Naive thymus-derived CD8-positive, alpha-beta T cell (primary cell): ENCODE measurements around the gene SIPA1L2. TPM values are rescaled to one million over a fixed set of nuclear protein-coding genes. Genes with fewer than 3 reads are reported as not detected.

ENCODE experiments used
- ATAC-seq, 2 donors: fragments of 150-1000 bp; cut with Tn5 transposase in 1 of 2; sonication (Bioruptor Pico), chemical (Tn5 transposase) in 1 of 2; 1 replicate in 1 of 2; 2 replicates in 1 of 2; pipeline ENCODE4 v1.10.0; 2021; ENCODE audit warnings: mild to moderate bottlenecking in 2 of 2, moderate library complexity in 2 of 2
- POLR2A ChIA-PET: fragments of 350-600 bp; sonication (Branson Sonifier 250); formaldehyde crosslinking; loops from one replicate; lab custom pipeline; 2021; ENCODE audit warnings: antibody characterized with exemption; lab: Charles Lee
- DNase-seq, 10 donors: peaks; one replicate each; pipeline versions ENCODE4 v3.0.0 to v3.0.0-alpha.2; 2020 to 2022
- H3K27ac Mint-ChIP-seq, 10 donors: one replicate each; pipeline ENCODE4 v1.8.0; 2020 to 2022; ENCODE audit warnings: mild to moderate bottlenecking in 10 of 10, mixed read lengths in 10 of 10, moderate library complexity in 4 of 10, inconsistent platforms in 1 of 10
- H3K27me3 Mint-ChIP-seq, 5 donors: one replicate each; pipeline ENCODE4 v1.8.0; 2021 to 2022; ENCODE audit warnings: mixed read lengths in 5 of 5
- H3K36me3 Mint-ChIP-seq, 3 donors: one replicate each; pipeline ENCODE4 v1.8.0; 2020 to 2022; ENCODE audit warnings: mixed read lengths in 3 of 3, mild to moderate bottlenecking in 2 of 3, inconsistent platforms in 1 of 3
- H3K4me1 Mint-ChIP-seq, 4 donors: one replicate each; pipeline ENCODE4 v1.8.0; 2021 to 2022; ENCODE audit warnings: mixed read lengths in 4 of 4
- H3K4me3 Mint-ChIP-seq, 10 donors: one replicate each; pipeline ENCODE4 v1.8.0; 2020 to 2022; ENCODE audit warnings: mild to moderate bottlenecking in 10 of 10, mixed read lengths in 10 of 10, moderate library complexity in 6 of 10, inconsistent platforms in 1 of 10
- H3K9me3 Mint-ChIP-seq, 9 donors: one replicate each; pipeline ENCODE4 v1.8.0; 2020 to 2022; ENCODE audit warnings: mixed read lengths in 9 of 9, mild to moderate bottlenecking in 3 of 9, inconsistent platforms in 1 of 9, moderate library complexity in 1 of 9
- polyA plus RNA-seq, 3 donors: library from polyadenylated mRNA; unstranded; fragments of 300-500 nt; fragmentation: Illumina TruSeq; gene quantifications; one replicate each; pipeline ENCODE4 v1.2.3, GENCODE V29; 2021
- total RNA-seq, 8 experiments: library from RNA in 2 of 8; stranded (reverse) in 2 of 8; gene quantifications; one replicate each; pipeline ENCODE4 v1.2.3 and lab custom pipeline; 2021 to 2026

Gene SIPA1L2, protein sequence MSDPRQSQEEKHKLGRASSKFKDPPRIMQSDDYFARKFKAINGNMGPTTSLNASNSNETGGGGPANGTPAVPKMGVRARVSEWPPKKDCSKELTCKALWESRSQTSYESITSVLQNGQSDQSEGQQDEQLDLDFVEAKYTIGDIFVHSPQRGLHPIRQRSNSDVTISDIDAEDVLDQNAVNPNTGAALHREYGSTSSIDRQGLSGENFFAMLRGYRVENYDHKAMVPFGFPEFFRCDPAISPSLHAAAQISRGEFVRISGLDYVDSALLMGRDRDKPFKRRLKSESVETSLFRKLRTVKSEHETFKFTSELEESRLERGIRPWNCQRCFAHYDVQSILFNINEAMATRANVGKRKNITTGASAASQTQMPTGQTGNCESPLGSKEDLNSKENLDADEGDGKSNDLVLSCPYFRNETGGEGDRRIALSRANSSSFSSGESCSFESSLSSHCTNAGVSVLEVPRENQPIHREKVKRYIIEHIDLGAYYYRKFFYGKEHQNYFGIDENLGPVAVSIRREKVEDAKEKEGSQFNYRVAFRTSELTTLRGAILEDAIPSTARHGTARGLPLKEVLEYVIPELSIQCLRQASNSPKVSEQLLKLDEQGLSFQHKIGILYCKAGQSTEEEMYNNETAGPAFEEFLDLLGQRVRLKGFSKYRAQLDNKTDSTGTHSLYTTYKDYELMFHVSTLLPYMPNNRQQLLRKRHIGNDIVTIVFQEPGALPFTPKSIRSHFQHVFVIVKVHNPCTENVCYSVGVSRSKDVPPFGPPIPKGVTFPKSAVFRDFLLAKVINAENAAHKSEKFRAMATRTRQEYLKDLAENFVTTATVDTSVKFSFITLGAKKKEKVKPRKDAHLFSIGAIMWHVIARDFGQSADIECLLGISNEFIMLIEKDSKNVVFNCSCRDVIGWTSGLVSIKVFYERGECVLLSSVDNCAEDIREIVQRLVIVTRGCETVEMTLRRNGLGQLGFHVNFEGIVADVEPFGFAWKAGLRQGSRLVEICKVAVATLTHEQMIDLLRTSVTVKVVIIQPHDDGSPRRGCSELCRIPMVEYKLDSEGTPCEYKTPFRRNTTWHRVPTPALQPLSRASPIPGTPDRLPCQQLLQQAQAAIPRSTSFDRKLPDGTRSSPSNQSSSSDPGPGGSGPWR (N-terminal part only)
- total RNA-seq = under 1 TPM; 0.08 to 0.16 TPM
- polyA plus RNA-seq = under 1 TPM in 1 of 3 donors, not detected in 2; 0.08 TPM
- total RNA-seq (lab: John Stamatoyannopoulos, UW) = 0 to 46.4 (median 0.75) reads per million in 6 experiments

- peak within 1 kb of the TSS; percentile 80 to 94 (median 89) for H3K4me3 Mint-ChIP-seq
- H3K9me3 Mint-ChIP-seq = no peaks in the 10 kb centered on the region
- H3K4me1 Mint-ChIP-seq = peaks cover 8 to 24% (median 15%) of the 10 kb centered on the region in 4 donors
- POLR2A ChIA-PET = interaction anchor here (0.5 to 0.6 kb wide), 2 partner anchors 303 to 470 kb away, joined by 4 to 5 read pairs; no protein-coding TSS in a partner anchor
- DNase-seq = peak; percentile 63 to 88 (median 82)
- H3K36me3 Mint-ChIP-seq = no peaks in the 10 kb centered on the region
- peak; percentile 90 to 96 for ATAC-seq
- peak within 1 kb of the TSS in 4 of 10 donors; percentile 13 to 72 (median 34) for H3K27ac Mint-ChIP-seq
- H3K27me3 Mint-ChIP-seq = peaks cover 13 to 40% (median 34%) of the 10 kb centered on the region in 5 donors
These were observed at the start of gene SIPA1L2 for GRCh38 chr1:232630047-232630893. SIPA1L2 (minus strand) TSS chr1:232630133; CDS start chr1:232515339, 114,794 bp downstream.

DNA sequence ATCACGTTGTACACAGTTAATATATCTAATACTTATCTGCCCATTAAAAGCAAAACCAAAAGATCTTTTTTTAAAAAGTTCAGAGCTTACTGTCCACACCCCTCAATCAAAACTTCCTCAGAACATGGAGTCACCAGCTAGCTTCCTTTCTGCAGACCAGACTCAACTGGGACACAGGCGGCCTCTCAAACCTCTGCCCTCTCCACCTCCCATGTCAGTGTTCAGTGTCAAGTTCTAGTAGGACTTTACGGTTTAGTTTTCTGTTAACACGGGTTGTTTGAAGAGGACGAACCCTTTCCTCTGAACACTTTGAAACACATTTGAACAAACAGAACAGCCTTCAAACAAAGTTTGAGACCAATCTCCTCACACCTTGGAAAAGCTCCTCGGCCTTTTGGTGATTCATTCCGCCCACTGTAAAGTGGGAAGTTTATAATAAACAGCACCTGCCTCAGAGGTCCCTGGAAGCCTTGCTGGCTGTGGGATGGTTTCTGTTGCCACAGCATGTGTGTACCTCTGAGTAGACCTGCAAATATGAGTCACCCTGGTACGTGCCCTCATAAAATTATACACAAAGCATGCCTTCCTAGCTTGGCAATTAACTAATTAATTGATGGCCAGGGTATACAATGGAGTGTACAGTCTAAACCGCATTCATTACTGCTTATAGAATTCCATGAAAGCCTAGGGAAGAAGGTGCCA lies 48.4 kb upstream of the SIPA1L2 start:
- no peak for DNase-seq
- POLR2A ChIA-PET = no interaction called here
- Mint-ChIP-seq H3K27ac (no peak overlapping the region), H3K4me1 (peaks cover 0 to 2% (median 0%) of the 10 kb centered on the region in 4 donors), H3K9me3 (no peaks in the 10 kb centered on the region), H3K36me3 (no peaks in the 10 kb centered on the region), H3K27me3 (peaks cover 0 to 11% (median 3%) of the 10 kb centered on the region in 5 donors), H3K4me3 (no peak overlapping the region)
- ATAC-seq = no peak

DNA sequence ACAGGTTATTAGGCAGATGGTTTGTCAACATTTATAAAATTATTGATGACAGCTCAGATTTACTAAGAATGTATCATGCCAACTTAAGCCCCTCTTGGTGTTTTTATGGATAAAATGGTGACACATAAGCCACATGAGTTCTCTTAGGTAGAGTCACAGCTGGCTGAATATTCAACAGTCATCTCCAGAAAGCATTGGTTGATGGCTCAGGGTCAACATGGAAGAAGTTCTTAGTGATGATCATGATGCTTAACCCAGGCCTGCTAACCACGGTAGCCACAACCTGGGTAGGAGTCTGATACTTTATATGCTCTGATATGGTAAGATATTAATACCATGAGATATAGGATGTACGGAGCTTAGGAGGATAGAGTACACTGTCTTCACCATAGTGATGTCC lies 46.4 kb upstream of the SIPA1L2 start:
- Mint-ChIP-seq H3K4me3 (no peak overlapping the region), H3K36me3 (no peaks in the 10 kb centered on the region), H3K27ac (no peak overlapping the region), H3K9me3 (no peaks in the 10 kb centered on the region), H3K4me1 (no peaks in the 10 kb centered on the region), H3K27me3 (peaks cover 0 to 11% (median 5%) of the 10 kb centered on the region in 5 donors)
- no peak for ATAC-seq
- DNase-seq = no peak
- POLR2A ChIA-PET = no interaction called here

DNA sequence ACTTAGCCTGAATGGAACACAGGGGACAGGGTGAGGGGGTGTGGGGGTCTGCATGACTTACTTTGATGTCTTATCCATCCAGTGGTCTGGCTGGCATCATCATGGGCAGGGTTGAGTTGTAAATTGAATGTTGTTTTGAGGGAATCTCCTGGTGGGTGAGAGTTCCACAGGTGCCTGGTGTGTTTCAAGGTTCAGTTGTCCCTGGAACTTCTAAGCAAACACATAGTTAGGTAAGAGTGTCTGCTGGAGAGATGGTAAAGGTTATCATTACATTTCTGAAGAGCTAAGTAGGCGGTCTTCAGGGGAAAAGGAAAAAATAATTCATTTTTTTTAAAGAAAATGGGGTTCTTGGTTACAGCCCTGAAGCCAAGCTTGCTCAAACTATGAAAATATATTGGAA lies 46.0 kb upstream of the SIPA1L2 start:
- H3K4me1 Mint-ChIP-seq = no peaks in the 10 kb centered on the region

DNA sequence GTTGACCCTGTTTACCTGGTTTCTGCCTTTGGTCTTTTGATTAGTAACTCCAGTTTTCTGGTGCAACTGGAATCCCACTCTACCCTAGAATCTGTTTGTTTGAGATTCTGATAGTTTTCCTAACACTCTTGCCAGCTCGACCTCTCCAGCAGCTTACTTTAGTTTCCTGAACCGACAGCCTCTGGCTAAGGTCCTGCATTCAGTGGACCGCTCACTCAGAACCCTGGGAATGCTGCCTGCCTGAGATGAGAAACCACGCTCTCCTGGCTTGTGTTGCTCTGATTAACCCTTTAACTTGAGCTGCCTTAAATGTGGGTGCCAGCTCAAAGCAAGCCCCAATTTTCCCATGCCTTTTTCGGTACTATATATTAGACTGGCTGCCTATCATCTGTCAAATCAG lies 45.3 kb upstream of the SIPA1L2 start:
- POLR2A ChIA-PET = no interaction called here
- DNase-seq (no peak), ATAC-seq (no peak)
- no peaks in the 10 kb centered on the region for H3K9me3 Mint-ChIP-seq
- H3K4me1 Mint-ChIP-seq = no peaks in the 10 kb centered on the region
- H3K4me3 Mint-ChIP-seq = no peak overlapping the region
- H3K27me3 Mint-ChIP-seq = peaks cover 2 to 6% (median 5%) of the 10 kb centered on the region in 5 donors
- H3K27ac Mint-ChIP-seq = no peak overlapping the region
- H3K36me3 Mint-ChIP-seq = no peaks in the 10 kb centered on the region

More for the DNA sequence above, 46.0 kb upstream of the SIPA1L2 start:
- Mint-ChIP-seq H3K27me3 (peaks cover 0 to 11% (median 5%) of the 10 kb centered on the region in 5 donors), H3K36me3 (no peaks in the 10 kb centered on the region), H3K9me3 (no peaks in the 10 kb centered on the region), H3K4me3 (no peak overlapping the region), H3K27ac (no peak overlapping the region)
- DNase-seq (no peak), ATAC-seq (no peak)
- POLR2A ChIA-PET = no interaction called here

- no peaks in the 10 kb centered on the region for H3K9me3 Mint-ChIP-seq
- H3K36me3 Mint-ChIP-seq = no peaks in the 10 kb centered on the region
- H3K4me1 Mint-ChIP-seq = no peaks in the 10 kb centered on the region
- no peak overlapping the region for H3K4me3 Mint-ChIP-seq
- ATAC-seq (no peak), DNase-seq (no peak)
- peaks cover 0 to 11% (median 3%) of the 10 kb centered on the region in 5 donors for H3K27me3 Mint-ChIP-seq
- POLR2A ChIA-PET = no interaction called here
- no peak overlapping the region for H3K27ac Mint-ChIP-seq
These were observed 43.3 kb upstream of the SIPA1L2 start for GRCh38 chr1:232673256-232673655.

GRCh38 chr1:232669981-232670747 lies 40.2 kb upstream of the SIPA1L2 start:
- Mint-ChIP-seq H3K9me3 (no peaks in the 10 kb centered on the region), H3K27me3 (peaks cover 0 to 11% (median 3%) of the 10 kb centered on the region in 5 donors), H3K36me3 (no peaks in the 10 kb centered on the region), H3K4me1 (peaks cover 3 to 9% (median 8%) of the 10 kb centered on the region in 4 donors), H3K4me3 (no peak overlapping the region), H3K27ac (peak overlapping the region in 1 of 10 donors; percentile 25)
- POLR2A ChIA-PET = no interaction called here
- ATAC-seq (no peak), DNase-seq (no peak)

DNA sequence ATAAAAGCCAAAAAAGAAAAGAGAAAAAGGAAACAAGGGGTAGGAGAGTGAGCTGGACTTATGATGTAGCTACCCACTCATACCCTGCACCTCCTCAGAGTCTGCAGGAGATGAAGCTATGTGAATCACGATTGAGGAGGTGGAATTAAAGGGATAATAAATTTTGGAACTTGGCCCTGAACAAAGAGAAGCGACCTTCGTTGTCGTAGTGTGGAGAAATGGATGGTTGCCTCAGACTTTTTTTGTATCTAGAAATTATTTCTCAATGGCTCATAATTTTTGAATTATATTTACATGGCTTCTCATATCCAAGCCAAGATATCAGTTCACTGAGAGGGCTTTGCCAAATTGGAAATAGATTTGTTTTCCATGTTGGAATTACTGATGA lies 37.8 kb upstream of the SIPA1L2 start:
- Mint-ChIP-seq H3K4me3 (no peak overlapping the region), H3K9me3 (no peaks in the 10 kb centered on the region), H3K4me1 (peaks cover 3 to 9% (median 8%) of the 10 kb centered on the region in 4 donors), H3K27ac (peak overlapping the region in 2 of 10 donors; percentile 20 to 29), H3K27me3 (peaks cover 0 to 8% (median 3%) of the 10 kb centered on the region in 5 donors), H3K36me3 (no peaks in the 10 kb centered on the region)
- ATAC-seq (no peak), DNase-seq (no peak)
- POLR2A ChIA-PET = no interaction called here

- Mint-ChIP-seq H3K4me1 (peaks cover 3 to 9% (median 8%) of the 10 kb centered on the region in 4 donors), H3K36me3 (no peaks in the 10 kb centered on the region), H3K9me3 (no peaks in the 10 kb centered on the region), H3K4me3 (no peak overlapping the region), H3K27me3 (peaks cover under 1 to 8% (median 3%) of the 10 kb centered on the region in 5 donors), H3K27ac (peak overlapping the region in 1 of 10 donors; percentile 29)
- DNase-seq (no peak), ATAC-seq (no peak)
- POLR2A ChIA-PET = no interaction called here
These were observed 37.3 kb upstream of the SIPA1L2 start for GRCh38 chr1:232667094-232667777.
